GM23338 (cell line): Measurements from ENCODE around the gene DDX49. TPM values are rescaled to one million over a fixed set of nuclear protein-coding genes. Genes with fewer than 3 reads are reported as not detected.

Source experiments
- ATAC-seq: fragments of 200-7000 bp; cut with Tn5 transposase; 3 replicates; pipeline ENCODE4 v1.9.1; 2020
- DNase-seq: peaks from one replicate; pipeline ENCODE4 v3.0.0-alpha.2; 2015; ENCODE audit warnings: low spot score
- H2AFZ ChIP-seq: fragments of 200-600 bp; sonication (generic); 2 replicates; pipeline ENCODE4 v1.8.0; 2016; ENCODE audit warnings: antibody characterized with exemption, mild to moderate bottlenecking, moderate library complexity
- H3F3A ChIP-seq: fragments of 200-600 bp; sonication (generic); replicated peaks from 2 replicates; pipeline ENCODE4 v1.8.0; 2017; ENCODE audit warnings: antibody characterized with exemption, mixed run types, low read depth
- H3K27ac ChIP-seq: fragments of 200-600 bp; sonication (generic); 2 replicates; pipeline ENCODE4 v1.6.1; 2016; ENCODE audit warnings: low read depth
- H3K27me3 ChIP-seq: fragments of 200-600 bp; sonication (generic); 2 replicates; pipeline ENCODE4 v1.8.0; 2016; ENCODE audit warnings: mild to moderate bottlenecking, mixed run types, moderate library complexity; ENCODE audit not compliant: insufficient read depth
- H3K36me3 ChIP-seq: fragments of 200-600 bp; sonication (generic); 2 replicates; pipeline ENCODE4 v1.8.0; 2016; ENCODE audit warnings: mild to moderate bottlenecking; ENCODE audit not compliant: insufficient read depth
- H3K4me1 ChIP-seq: fragments of 200-600 bp; sonication (generic); 2 replicates; pipeline ENCODE4 v1.8.0; 2016; ENCODE audit warnings: mild to moderate bottlenecking, moderate library complexity; ENCODE audit not compliant: insufficient read depth
- H3K4me2 ChIP-seq: fragments of 200-600 bp; sonication (generic); 2 replicates; pipeline ENCODE4 v1.7.1; 2017; ENCODE audit warnings: mixed run types
- H3K4me3 ChIP-seq: fragments of 200-600 bp; sonication (generic); 2 replicates; pipeline ENCODE4 v1.6.1; 2016; ENCODE audit warnings: mixed run types
- H3K79me2 ChIP-seq: fragments of 200-600 bp; sonication (generic); replicated peaks from 2 replicates; pipeline ENCODE4 v1.8.0; 2017; ENCODE audit warnings: mild to moderate bottlenecking; ENCODE audit not compliant: insufficient read depth
- H3K9me2 ChIP-seq: fragments of 200-600 bp; sonication (generic); 2 replicates; pipeline ENCODE4 v1.8.0; 2017; ENCODE audit not compliant: insufficient read depth
- H4K20me1 ChIP-seq: fragments of 200-600 bp; sonication (generic); replicated peaks from 2 replicates; pipeline ENCODE4 v1.8.0; 2017; ENCODE audit warnings: mild to moderate bottlenecking; ENCODE audit not compliant: insufficient read depth
- H3K27ac Mint-ChIP-seq: 2 replicates; pipeline ENCODE4 v1.8.0; 2020; ENCODE audit warnings: inconsistent platforms, mild to moderate bottlenecking, moderate library complexity, mixed read lengths
- H3K27me3 Mint-ChIP-seq: 3 replicates; pipeline ENCODE4 v1.8.0; 2022; ENCODE audit warnings: low read depth, mild to moderate bottlenecking, moderate library complexity, mixed read lengths, inconsistent platforms; ENCODE audit not compliant: insufficient read depth, poor library complexity
- H3K36me3 Mint-ChIP-seq: 3 replicates; pipeline ENCODE4 v1.8.0; 2021; ENCODE audit warnings: low read depth, mild to moderate bottlenecking, inconsistent platforms, moderate library complexity, mixed read lengths
- H3K4me1 Mint-ChIP-seq: 3 replicates; pipeline ENCODE4 v1.8.0; 2020; ENCODE audit warnings: mild to moderate bottlenecking, inconsistent platforms, mixed read lengths
- H3K4me3 Mint-ChIP-seq: 3 replicates; pipeline ENCODE4 v1.8.0; 2021; ENCODE audit warnings: moderate library complexity, mild to moderate bottlenecking, inconsistent platforms, mixed read lengths
- H3K9me3 Mint-ChIP-seq: 3 replicates; pipeline ENCODE4 v1.8.0; 2020; ENCODE audit warnings: moderate library complexity, mild to moderate bottlenecking, inconsistent platforms, mixed read lengths
- EZH2phosphoT487 ChIP-seq: fragments of 200-600 bp; sonication (generic); IDR thresholded peaks from one replicate; pipeline ENCODE4 v1.8.1; 2018; ENCODE audit warnings: antibody characterized with exemption; ENCODE audit not compliant: unreplicated experiment
- JUNB ChIP-seq: IDR thresholded peaks from one replicate; pipeline ENCODE4 v1.6.1; 2016; ENCODE audit warnings: antibody characterized with exemption; ENCODE audit not compliant: unreplicated experiment
- POLR2AphosphoS5 ChIP-seq: IDR thresholded peaks from 2 replicates; pipeline ENCODE4 v1.6.1; 2016; ENCODE audit warnings: antibody characterized with exemption, low read depth
- STAT1 ChIP-seq: IDR thresholded peaks from one replicate; pipeline ENCODE4 v1.6.1; 2016; ENCODE audit warnings: antibody characterized with exemption; ENCODE audit not compliant: unreplicated experiment
- ZNF114 ChIP-seq: fragments of 250-450 bp; sonication (Bioruptor Pico); IDR thresholded peaks from 2 replicates; pipeline ENCODE4 v1.5.0; 2020; ENCODE audit warnings: mild to moderate bottlenecking, moderate library complexity
- ZNF462 ChIP-seq: fragments of 250-450 bp; sonication (Bioruptor Pico); IDR thresholded peaks from 2 replicates; pipeline ENCODE4 v1.5.0; 2020; ENCODE audit warnings: mild to moderate bottlenecking, moderate library complexity
- polyA plus RNA-seq: library from polyadenylated mRNA; unstranded; fragments of >200 nt; fragmentation: Nextera tagmentation; extraction: Ambion mirVana; gene quantifications from 2 replicates; pipeline ENCODE4 v1.2.1, GENCODE V29; 2016
- total RNA-seq: library from RNA; depleted of rRNA; stranded (reverse); fragments of >200 nt; shearing (Covaris generic); gene quantifications from 2 replicates; pipeline ENCODE4 v1.2.3, GENCODE V29; 2014
- TF ChIP-seq, protein P1 (sequence below), 2 experiments: fragments of 200-600 bp in 1 of 2; sonication (generic) in 1 of 2; conservative IDR thresholded peaks; 2 replicates each; pipeline versions ENCODE4 v1.5.1 to v1.6.1; 2016 to 2017; ENCODE audit warnings: antibody characterized with exemption in 2 of 2, low read depth in 2 of 2, mild to moderate bottlenecking in 2 of 2, moderate library complexity in 1 of 2

Gene DDX49
- total and polyA plus RNA-seq, 2 experiments from 2014 or later: 40.2 to 75.3 TPM

GRCh38 chr19:18946918-18947317 is 27.4 kb downstream of the DDX49 start:
- ATAC-seq: no peak
- no peak overlapping the region for H3K27ac Mint-ChIP-seq
- H3K36me3 Mint-ChIP-seq: peaks cover 12% of the 10 kb centered on the region; the same call in 2 of the 3 replicates
- Histone ChIP-seq H3K79me2 (no peaks in the 10 kb centered on the region), H3K9me2 (no peaks in the 10 kb centered on the region), H3K27me3 (no peaks in the 10 kb centered on the region), H4K20me1 (no peaks in the 10 kb centered on the region), H3K4me3 (no peak overlapping the region), H3F3A (peaks cover 2% of the 10 kb centered on the region; the same call in 1 of the 2 replicates), H3K36me3 (no peaks in the 10 kb centered on the region), H2AFZ (no peak overlapping the region), H3K4me2 (no peak overlapping the region), H3K27ac (no peak overlapping the region), H3K4me1 (no peaks in the 10 kb centered on the region; the same call in 1 of the 2 replicates)
- H3K9me3 Mint-ChIP-seq: no peaks in the 10 kb centered on the region
- no peak overlapping the region for H3K4me3 Mint-ChIP-seq
- H3K4me1 Mint-ChIP-seq: peaks cover 5% of the 10 kb centered on the region; the same call in 2 of the 3 replicates
- peaks cover 17% of the 10 kb centered on the region for H3K27me3 Mint-ChIP-seq
- no peak for DNase-seq
- TF ChIP-seq JUNB (no peak), ZNF462 (no peak), ZNF114 (CRISPR knock-in tag) (no peak), STAT1 (no peak), POLR2AphosphoS5 (no peak), EZH2phosphoT487 (no peak)
- TF ChIP-seq, protein P1, sequence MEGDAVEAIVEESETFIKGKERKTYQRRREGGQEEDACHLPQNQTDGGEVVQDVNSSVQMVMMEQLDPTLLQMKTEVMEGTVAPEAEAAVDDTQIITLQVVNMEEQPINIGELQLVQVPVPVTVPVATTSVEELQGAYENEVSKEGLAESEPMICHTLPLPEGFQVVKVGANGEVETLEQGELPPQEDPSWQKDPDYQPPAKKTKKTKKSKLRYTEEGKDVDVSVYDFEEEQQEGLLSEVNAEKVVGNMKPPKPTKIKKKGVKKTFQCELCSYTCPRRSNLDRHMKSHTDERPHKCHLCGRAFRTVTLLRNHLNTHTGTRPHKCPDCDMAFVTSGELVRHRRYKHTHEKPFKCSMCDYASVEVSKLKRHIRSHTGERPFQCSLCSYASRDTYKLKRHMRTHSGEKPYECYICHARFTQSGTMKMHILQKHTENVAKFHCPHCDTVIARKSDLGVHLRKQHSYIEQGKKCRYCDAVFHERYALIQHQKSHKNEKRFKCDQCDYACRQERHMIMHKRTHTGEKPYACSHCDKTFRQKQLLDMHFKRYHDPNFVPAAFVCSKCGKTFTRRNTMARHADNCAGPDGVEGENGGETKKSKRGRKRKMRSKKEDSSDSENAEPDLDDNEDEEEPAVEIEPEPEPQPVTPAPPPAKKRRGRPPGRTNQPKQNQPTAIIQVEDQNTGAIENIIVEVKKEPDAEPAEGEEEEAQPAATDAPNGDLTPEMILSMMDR (conservative IDR thresholded peaks at IDR 0.05; ENCODE audit: low read depth in 2 of 2): no peak
